Activated naive CD4-positive, alpha-beta T cell treated with anti-CD3 and anti-CD28 coated beads, Interleukin-2, amount 50 U/mL, for 72 hours (primary cell): Measurements from ENCODE around the gene ARF1. TPM values are rescaled to one million over a fixed set of nuclear protein-coding genes. Genes with fewer than 3 reads are reported as not detected.

Experiments used
- ATAC-seq, 2 donors: fragments of 150-1000 bp; cut with Tn5 transposase; 2 replicates each; pipeline ENCODE4 v1.10.0; 2021; ENCODE audit warnings: mild to moderate bottlenecking in 2 of 2, moderate library complexity in 2 of 2
- DNase-seq, 2 donors: peaks; one replicate each; pipeline ENCODE4 v3.0.0; 2021 to 2022; ENCODE audit warnings: low spot score in 2 of 2
- H3K27ac Mint-ChIP-seq, 2 donors: one replicate each; pipeline ENCODE4 v1.8.0; 2022; ENCODE audit warnings: mild to moderate bottlenecking in 2 of 2, mixed read lengths in 2 of 2
- H3K36me3 Mint-ChIP-seq, 2 donors: one replicate each; pipeline ENCODE4 v1.8.0; 2022; ENCODE audit warnings: mixed read lengths in 2 of 2
- H3K9me3 Mint-ChIP-seq, 2 donors: one replicate each; pipeline ENCODE4 v1.8.0; 2022; ENCODE audit warnings: mixed read lengths in 2 of 2
- total RNA-seq, 2 donors: library from RNA; stranded (reverse); gene quantifications; one replicate each; pipeline ENCODE4 v1.2.3, GENCODE V29; 2022

Gene ARF1
- total RNA-seq, 2 donors from 2014 or later = 308 to 333 TPM

DNA sequence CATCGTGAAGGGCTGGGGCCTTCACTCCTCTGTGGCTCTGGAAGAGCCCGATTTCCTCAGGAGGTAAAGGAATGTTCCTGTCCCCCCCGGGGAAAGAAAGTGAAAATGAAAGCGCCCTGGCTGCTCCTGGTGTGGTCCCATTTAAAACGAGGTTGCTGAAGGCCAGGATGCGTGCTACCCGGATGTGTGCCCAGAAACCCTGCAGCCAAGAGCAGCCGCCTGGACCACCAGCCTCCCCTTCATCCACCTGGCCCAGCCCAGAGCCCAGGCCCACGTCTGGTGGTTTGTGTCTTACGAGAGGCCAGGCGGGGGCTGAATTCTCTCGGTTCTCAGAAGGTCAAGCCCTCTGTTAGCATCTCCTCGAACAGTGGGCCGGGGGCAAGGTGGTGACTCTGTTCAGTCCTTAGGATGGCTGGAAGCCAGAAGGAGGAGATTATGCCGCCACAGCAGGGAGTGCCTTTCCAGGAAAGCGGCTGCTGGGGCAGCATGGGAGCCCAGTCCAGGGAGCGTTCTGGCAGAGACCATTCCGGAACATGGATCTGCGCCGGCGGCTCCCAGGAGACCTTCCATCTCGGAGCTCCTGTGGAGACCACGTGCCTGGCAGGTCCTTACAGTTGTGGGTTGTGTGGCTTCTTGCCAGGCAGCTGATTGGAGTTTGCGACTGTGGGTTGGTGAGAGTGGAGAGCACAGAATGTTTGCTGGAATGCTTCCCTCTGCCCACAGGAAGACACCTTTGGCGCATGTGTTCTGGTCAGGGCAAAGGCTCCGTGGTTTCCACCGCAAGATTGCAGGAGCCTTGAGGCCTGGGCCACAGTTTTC is 58.9 kb downstream of the ARF1 start:
- no peak for ATAC-seq
- peak in 1 of 2 donors; percentile 64 for DNase-seq
- no peaks in the 10 kb centered on the region for H3K9me3 Mint-ChIP-seq
- peaks cover 9 to 11% of the 10 kb centered on the region in 2 donors for H3K36me3 Mint-ChIP-seq
- H3K27ac Mint-ChIP-seq = peak overlapping the region; percentile 95 to 97

DNA sequence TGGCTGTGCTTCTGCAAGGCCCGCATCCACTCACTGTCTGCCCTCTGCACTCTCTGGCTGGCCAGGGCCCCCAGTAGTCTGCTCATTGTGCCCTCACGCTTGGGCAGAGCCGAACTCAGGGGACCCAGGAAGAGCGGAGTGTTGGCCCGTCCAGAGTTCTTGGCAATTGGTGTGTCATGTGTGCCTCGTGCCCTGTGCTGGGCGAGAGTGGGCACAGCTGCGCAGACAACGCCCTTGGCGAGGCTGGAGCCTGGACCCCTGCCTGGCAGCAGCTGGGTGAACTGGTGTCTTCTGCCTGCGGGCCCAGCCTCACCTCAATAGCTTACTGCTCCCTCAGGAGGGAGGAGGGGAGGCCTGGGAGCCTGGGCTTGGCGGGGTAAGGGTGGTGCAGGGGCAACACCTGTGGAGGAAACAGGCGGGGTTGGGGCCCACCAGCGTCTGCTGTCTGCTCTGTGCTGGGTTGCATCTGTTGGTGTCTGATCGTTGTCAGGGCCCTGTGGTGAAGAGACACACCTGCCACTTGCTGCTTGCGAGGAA is 59.7 kb downstream of the ARF1 start:
- peaks cover 9 to 11% of the 10 kb centered on the region in 2 donors for H3K36me3 Mint-ChIP-seq
- no peaks in the 10 kb centered on the region for H3K9me3 Mint-ChIP-seq
- peak overlapping the region; percentile 39 to 95 for H3K27ac Mint-ChIP-seq
- ATAC-seq = no peak
- peak in 1 of 2 donors; percentile 54 for DNase-seq

DNA sequence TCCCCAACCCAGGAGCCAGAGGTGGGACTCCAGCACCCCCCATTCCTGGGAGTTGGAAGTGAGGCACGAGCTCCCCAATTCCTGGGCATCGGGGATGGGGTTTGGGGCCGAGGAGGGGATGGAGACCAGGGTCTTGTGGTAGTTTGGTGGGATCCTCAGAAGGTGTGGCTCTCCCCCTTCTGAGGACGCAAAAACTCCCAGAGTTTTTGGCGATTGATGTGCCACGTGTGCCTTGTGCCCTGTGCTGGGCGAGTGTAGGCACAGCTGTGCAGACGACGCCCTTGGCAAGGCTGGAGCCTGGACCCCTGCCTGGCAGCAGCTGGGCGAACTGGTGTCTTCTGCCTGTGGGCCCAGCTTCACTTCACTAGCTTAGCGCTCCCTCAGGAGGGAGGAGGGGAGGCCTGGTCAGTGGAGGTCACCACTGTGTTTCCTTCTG is 60.2 kb downstream of the ARF1 start:
- Mint-ChIP-seq H3K36me3 (peaks cover 9 to 11% of the 10 kb centered on the region in 2 donors), H3K27ac (peak overlapping the region; percentile 39 to 95), H3K9me3 (no peaks in the 10 kb centered on the region)
- DNase-seq (no peak), ATAC-seq (no peak)

DNA sequence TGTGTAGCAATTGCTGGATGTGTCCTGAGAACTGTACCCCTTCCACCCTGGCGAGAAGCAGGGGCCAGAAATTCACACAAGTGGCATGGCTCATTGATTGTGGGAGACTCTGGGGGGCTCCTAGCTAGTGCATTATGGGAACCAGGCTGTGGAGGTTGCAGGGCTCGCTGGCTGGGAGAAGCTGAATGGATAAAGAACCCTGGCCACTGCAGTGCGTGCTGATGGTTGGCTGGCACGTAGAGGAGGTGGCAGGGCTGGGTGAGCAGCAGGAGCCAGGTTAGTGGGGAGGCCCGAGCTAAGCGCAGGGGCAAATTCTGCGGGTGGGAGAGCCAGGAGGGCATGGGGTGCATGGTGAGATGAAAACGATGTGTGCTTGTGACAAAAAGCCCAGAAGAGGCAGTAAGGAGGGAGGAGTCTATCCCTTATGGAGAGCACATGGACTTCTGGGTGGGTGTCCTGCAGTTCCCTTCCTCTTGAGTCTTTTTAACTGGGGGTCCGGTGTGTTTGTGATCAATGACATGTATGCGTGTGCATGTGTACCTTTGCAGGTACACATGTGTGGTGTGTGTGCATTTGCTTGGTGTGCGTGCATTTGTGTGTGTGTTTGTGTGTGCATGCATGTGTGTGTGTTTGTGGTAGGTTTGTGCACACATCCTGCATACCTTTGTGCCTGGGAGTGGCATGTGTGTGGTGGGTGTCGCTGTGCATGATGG is 61.1 kb downstream of the ARF1 start:
- ATAC-seq = no peak
- peak overlapping the region; percentile 60 to 95 for H3K27ac Mint-ChIP-seq
- H3K9me3 Mint-ChIP-seq = no peaks in the 10 kb centered on the region
- H3K36me3 Mint-ChIP-seq = peaks cover 9 to 11% of the 10 kb centered on the region in 2 donors
- DNase-seq = no peak

DNA sequence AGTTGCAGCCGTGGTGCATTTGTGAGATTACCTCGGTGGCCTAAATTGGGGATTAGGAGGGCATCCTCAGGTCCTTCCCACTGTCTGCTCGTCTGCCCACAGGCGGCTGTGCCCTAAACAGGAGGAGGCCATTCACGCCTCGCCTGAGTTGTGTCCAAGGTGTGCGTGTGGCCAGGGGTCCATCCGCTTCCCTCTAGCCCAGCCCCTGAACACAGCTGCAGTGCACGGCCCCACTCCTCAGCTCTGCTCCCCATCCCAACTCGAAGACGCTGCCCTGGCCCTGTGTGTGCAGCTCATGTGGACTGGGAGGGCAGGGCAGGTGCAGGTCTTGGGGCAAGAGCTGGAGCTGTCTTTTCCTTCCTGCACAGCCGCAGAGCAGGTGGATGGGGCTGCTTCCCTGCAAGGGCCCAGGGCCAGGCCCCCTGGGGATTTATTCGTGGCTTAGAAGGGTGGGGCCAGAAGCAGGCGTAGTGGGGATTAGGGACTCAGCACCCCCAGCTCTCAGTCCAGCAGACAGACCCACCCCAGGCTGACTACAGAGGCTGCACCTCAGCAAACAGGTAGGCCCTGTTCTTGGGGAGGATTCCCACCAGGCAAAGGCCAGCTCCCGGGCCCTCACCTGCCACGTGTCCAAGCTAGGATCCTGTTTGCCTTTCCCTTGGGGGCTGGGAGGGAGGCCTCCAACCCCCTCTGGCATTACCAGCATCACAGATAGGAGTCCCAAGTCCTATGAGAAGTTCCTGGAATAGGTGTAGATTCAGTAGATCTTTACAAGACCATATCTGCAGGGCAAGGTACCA is 61.9 kb downstream of the ARF1 start:
- DNase-seq = peak in 1 of 2 donors; percentile 52
- ATAC-seq = no peak
- Mint-ChIP-seq H3K27ac (peak overlapping the region in 1 of 2 donors; percentile 60), H3K9me3 (no peaks in the 10 kb centered on the region), H3K36me3 (peaks cover 9 to 11% of the 10 kb centered on the region in 2 donors)

DNA sequence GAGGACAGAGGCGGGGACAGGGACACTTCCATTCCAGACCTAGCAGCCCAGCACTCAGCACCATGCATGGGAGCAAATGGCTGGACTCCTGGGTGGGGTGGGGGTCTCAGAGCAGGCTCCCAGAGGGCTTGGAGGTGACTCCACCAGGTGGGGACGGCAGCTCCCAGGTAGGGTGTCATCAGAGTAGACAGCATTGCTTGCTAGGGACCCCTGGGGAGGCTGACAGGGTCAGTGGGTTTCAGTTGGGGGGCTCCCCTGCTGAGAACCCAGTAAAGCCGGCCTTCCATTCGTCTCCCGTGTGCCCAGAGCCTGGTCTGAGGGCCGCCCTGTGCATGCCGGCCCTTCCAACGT is 62.5 kb downstream of the ARF1 start:
- DNase-seq = no peak
- Mint-ChIP-seq H3K27ac (peak overlapping the region in 1 of 2 donors; percentile 60), H3K9me3 (no peaks in the 10 kb centered on the region), H3K36me3 (peaks cover 9 to 11% of the 10 kb centered on the region in 2 donors)
- ATAC-seq = no peak

DNA sequence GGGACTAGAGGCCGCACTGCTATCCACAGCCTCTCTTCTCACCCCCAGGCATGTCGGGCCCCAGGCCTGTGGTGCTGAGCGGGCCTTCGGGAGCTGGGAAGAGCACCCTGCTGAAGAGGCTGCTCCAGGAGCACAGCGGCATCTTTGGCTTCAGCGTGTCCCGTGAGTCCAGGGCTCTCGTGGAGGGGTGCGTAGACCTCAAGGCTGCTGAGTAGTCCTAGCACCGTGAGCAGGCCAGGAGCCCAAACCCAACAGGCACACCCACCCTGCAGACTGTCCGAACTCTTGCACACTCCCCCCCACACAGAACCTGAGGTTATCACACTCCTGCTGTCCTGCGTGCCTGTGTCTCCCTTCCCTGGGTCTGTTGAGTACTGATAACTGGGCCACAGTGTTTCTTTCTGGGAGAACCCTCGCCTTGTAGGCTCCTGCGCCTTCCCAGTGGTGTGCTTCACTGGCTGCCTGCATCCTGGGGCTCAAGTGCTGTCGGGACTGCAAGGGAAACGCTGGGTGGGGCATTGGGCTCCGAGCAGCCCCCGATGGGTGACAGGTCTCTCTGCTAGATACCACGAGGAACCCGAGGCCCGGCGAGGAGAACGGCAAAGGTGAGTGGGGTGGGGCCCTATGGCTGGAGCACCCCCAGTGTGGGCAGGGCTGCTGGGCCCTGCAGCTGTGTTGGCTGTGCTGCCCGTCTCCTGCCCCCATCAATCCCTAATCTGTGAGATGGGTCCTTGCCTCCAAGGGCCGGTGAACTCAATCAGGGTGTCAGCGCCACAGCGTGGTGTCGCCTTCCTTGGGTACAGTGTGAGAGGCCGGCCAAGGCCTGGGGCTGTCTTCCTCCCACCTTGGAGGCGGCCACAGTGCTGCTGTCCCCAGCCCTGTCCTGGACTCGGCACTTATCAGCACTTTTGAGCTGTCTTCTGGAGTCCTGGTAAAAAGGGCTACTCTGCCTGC is 63.2 kb downstream of the ARF1 start:
- DNase-seq = peak in 1 of 2 donors; percentile 50
- Mint-ChIP-seq H3K9me3 (no peaks in the 10 kb centered on the region), H3K36me3 (peaks cover 8% of the 10 kb centered on the region in 2 donors), H3K27ac (no peak overlapping the region)
- ATAC-seq = no peak

DNA sequence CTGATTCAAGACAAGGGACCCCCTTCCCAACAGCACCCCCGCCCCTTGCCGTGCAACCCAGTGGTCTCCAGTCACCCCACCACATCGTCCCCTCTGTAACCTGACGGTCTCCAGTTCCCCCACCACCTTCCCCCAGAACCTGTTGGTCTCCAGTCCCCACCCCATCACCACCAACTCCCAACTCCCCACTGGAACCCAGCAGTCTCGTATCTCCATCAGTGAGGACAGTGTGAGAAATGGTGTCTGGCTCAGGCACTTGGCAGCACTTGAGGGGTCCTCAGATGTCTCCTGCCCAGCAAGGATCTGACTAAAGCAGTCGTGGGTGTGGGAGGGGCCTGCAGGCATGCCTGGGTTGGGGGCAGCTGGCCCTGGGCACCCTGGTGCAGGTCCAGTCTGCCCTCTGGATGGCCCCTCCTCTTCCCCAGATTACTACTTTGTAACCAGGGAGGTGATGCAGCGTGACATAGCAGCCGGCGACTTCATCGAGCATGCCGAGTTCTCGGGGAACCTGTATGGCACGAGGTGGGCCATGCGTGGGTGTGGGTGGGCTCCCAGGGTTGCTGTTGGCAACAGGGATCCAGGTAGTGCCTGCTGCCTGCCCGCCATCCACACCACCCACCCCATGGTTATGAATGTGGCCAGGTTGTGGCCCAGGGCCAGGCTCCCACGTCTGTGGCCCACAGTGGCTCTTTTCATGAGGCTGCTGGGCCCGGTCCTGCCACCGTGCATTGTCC is 64.1 kb downstream of the ARF1 start:
- no peak overlapping the region for H3K27ac Mint-ChIP-seq
- H3K36me3 Mint-ChIP-seq = peaks cover 0 to under 1% of the 10 kb centered on the region in 2 donors
- no peak for ATAC-seq
- no peak for DNase-seq
- no peaks in the 10 kb centered on the region for H3K9me3 Mint-ChIP-seq

DNA sequence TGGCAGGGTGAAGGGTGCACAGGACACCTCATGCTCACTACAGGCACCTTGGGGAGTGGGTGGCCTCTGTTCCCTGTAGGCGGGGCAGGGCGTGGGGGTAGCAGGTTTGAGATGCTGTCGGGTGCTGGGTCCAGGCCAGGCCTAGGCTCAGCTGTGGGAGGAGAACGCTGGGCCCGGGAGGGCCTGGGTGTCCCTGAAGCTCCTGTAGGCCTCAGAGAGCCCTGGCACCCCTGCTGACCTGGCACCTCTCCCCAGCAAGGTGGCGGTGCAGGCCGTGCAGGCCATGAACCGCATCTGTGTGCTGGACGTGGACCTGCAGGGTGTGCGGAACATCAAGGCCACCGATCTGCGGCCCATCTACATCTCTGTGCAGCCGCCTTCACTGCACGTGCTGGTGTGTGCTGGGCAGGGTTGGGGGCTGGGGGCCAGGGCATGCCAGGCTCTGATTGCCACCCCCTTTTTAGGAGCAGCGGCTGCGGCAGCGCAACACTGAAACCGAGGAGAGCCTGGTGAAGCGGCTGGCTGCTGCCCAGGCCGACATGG is 64.7 kb downstream of the ARF1 start:
- ATAC-seq = no peak
- Mint-ChIP-seq H3K27ac (no peak overlapping the region), H3K9me3 (no peaks in the 10 kb centered on the region), H3K36me3 (no peaks in the 10 kb centered on the region)
- DNase-seq = no peak

DNA sequence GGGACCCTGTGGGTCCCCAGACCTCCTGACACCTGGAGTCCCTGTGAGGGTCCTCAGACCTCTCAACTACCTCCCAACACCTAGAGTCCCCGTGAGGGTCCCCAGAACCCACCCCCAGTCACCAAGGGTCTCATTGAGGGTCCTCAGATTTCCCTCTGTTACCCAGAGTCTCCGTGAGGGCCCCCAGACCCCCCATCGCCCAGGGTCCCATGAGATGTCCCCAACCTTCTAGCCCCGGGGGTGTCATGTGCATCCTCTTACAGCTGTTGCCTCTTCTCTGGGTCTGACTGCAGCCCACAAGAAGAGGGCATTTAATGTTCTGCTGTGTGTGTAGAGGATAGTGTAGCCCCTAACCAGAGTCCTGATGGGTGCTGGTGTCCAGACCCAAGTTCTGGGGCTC is 65.3 kb downstream of the ARF1 start:
- DNase-seq (no peak), ATAC-seq (no peak)
- Mint-ChIP-seq H3K36me3 (no peaks in the 10 kb centered on the region), H3K9me3 (no peaks in the 10 kb centered on the region), H3K27ac (no peak overlapping the region)

DNA sequence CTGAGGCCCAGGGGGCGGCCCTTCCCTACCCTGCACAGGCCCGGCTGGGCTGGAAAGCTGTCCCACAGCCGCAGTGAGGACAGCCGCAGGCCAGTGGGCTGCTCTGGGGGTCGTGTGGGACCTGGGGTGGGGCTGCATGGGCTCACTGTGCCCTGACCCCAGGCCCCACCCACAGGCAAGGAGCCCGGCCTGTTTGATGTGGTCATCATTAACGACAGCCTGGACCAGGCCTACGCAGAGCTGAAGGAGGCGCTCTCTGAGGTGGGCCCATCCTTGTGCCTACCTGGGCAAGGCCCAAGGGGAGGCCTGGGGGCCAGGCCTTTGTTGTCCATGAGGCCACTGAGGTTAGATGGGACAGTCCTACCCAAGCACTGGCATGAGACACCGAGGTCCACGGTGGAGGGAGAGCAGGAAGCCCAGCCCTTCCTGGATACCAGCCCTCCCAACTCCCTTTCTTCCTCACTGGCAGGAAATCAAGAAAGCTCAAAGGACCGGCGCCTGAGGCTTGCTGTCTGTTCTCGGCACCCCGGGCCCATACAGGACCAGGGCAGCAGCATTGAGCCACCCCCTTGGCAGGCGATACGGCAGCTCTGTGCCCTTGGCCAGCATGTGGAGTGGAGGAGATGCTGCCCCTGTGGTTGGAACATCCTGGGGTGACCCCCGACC is 65.8 kb downstream of the ARF1 start:
- DNase-seq = peak in 1 of 2 donors; percentile 54
- Mint-ChIP-seq H3K36me3 (no peaks in the 10 kb centered on the region), H3K9me3 (no peaks in the 10 kb centered on the region), H3K27ac (no peak overlapping the region)
- ATAC-seq = no peak
